ENCODE data around the gene CDH13. TPM values are rescaled to one million over a fixed set of nuclear protein-coding genes. Genes with fewer than 3 reads are reported as not detected.

CDH13 gene
- total and polyA plus RNA-seq, 10 of the 15 experiments (the other 5 are each of a cell fraction or from before 2014, with no cell fraction given) = under 0.01 to 0.05 TPM; not detected in 8

GRCh38 chr16:83040174-83040573, 413.4 kb downstream of the CDH13 start:
- intact Hi-C loops (cut with micrococcal nuclease; ENCODE audit: unreplicated experiment) = no loop called here
- FAIRE-seq = no peak
- no peak for ATAC-seq
- TF ChIP-seq SUPT20H (IDR thresholded peaks at IDR 0.05; ENCODE audit: borderline replicate concordance, control insufficient read depth, low read depth, low read length) (no peak), CTCF (IDR thresholded peaks at IDR 0.05 in 2 of 3, conservative IDR thresholded peaks at IDR 0.05 in 1 of 3; ENCODE audit: control insufficient read depth in 2 of 3, extremely low read depth in 1 of 3, insufficient read depth in 1 of 3, low read depth in 3 of 3, low read length in 3 of 3) (no peak), CREM (IDR thresholded peaks at IDR 0.05; ENCODE audit: low read depth) (no peak), NR2F1 (conservative IDR thresholded peaks at IDR 0.05) (no peak), KDM1A (IDR thresholded peaks at IDR 0.05; ENCODE audit: borderline replicate concordance) (no peak), YY1 (IDR thresholded peaks at IDR 0.05; ENCODE audit: low read depth, low read length) (no peak), SIN3A (IDR thresholded peaks at IDR 0.05; ENCODE audit: low read depth, low read length) (no peak), CUX1 (IDR thresholded peaks at IDR 0.05; ENCODE audit: insufficient replicate concordance, low read depth, low read length) (no peak), SIX5 (IDR thresholded peaks at IDR 0.05; ENCODE audit: low read depth, low read length, severe bottlenecking) (no peak), MEF2B (IDR thresholded peaks at IDR 0.05; ENCODE audit: partially characterized antibody, poor library complexity, severe bottlenecking) (no peak), JUND (IDR thresholded peaks at IDR 0.05; ENCODE audit: low read depth, low read length) (no peak), FOXK2 (IDR thresholded peaks at IDR 0.05) (no peak), ELK1 (IDR thresholded peaks at IDR 0.05; ENCODE audit: low read depth, low read length) (no peak)
- ChIA-PET CTCF (no interaction called here), SMC1A (ENCODE audit: uncharacterized antibody, unreplicated experiment) (interaction anchor here (0.9 kb wide), 1 partner anchor 19 kb away, joined by 3 read pairs; no protein-coding TSS in a partner anchor), RAD21 (ENCODE audit: unreplicated experiment) (no interaction called here), POLR2A (no interaction called here)
- 0% methylated on average over 4 of the region's 4 CpGs for WGBS (ENCODE audit: insufficient coverage, insufficient replicate concordance, low lambda C conversion rate, missing lambda C conversion rate)
- H3K79me2 ChIP-seq (ENCODE audit: control insufficient read depth, insufficient read depth, low read length) = no peaks in the 10 kb centered on the region
- H4K20me1 ChIP-seq (ENCODE audit: control insufficient read depth, insufficient read depth) = no peaks in the 10 kb centered on the region
- H3K9me3 ChIP-seq (replicated peaks; ENCODE audit: control insufficient read depth, insufficient read depth, low read length) = no peaks in the 10 kb centered on the region
- BruUV-seq (replicated peaks) = no TSS peak
- no peak for DNase-seq (ENCODE audit: low read depth, low spot score)
- in situ Hi-C loops (cut with MboI) = no loop called here
- no peak overlapping the region for H3K27ac ChIP-seq (ENCODE audit: control insufficient read depth, insufficient read depth)
- H3K36me3 ChIP-seq (ENCODE audit: control insufficient read depth in 2 of 2, insufficient read depth in 2 of 2, low read length in 1 of 2) = no peaks in the 10 kb centered on the region
- no peaks in the 10 kb centered on the region for H3K27me3 ChIP-seq (replicated peaks in 1 of 2; ENCODE audit: control insufficient read depth in 2 of 2, insufficient read depth in 2 of 2, low read length in 1 of 2)
- no peak overlapping the region for H2AFZ ChIP-seq (ENCODE audit: control insufficient read depth, low read depth, low read length)
- no peak overlapping the region for H3K4me2 ChIP-seq (ENCODE audit: control insufficient read depth, insufficient read depth)
- H3K9ac ChIP-seq (ENCODE audit: control insufficient read depth, insufficient read depth, low read length) = no peak overlapping the region
- no peak overlapping the region for H3K4me3 ChIP-seq
- H3K4me1 ChIP-seq (ENCODE audit: control insufficient read depth, insufficient read depth, low read length) = no peaks in the 10 kb centered on the region
